Neural progenitor cell (in vitro differentiated cells): ENCODE measurements around the gene KCNE1. TPM values are rescaled to one million over a fixed set of nuclear protein-coding genes. Genes with fewer than 3 reads are reported as not detected.

ENCODE experiments used
- DNase-seq: peaks from one replicate; pipeline ENCODE4 v3.0.0-alpha.2; 2016; ENCODE audit warnings: low spot score
- H2AFZ ChIP-seq: fragments of 200-600 bp; sonication (generic); replicated peaks from 2 replicates; pipeline ENCODE4 v1.6.1; 2016; ENCODE audit warnings: antibody characterized with exemption
- H3F3A ChIP-seq: fragments of 200-600 bp; sonication (generic); 2 replicates; pipeline ENCODE4 v1.6.1; 2016; ENCODE audit warnings: antibody characterized with exemption, low read depth
- H3K27ac ChIP-seq: fragments of 200-600 bp; sonication (generic); 2 replicates; pipeline ENCODE4 v1.5.1; 2016; ENCODE audit warnings: mild to moderate bottlenecking
- H3K27me3 ChIP-seq: fragments of 200-600 bp; sonication (generic); 2 replicates; pipeline ENCODE4 v1.6.1; 2016; ENCODE audit warnings: mild to moderate bottlenecking, moderate library complexity
- H3K36me3 ChIP-seq: fragments of 200-600 bp; sonication (generic); 2 replicates; pipeline ENCODE4 v1.5.1; 2016
- H3K4me1 ChIP-seq: fragments of 200-600 bp; sonication (generic); 2 replicates; pipeline ENCODE4 v1.6.1; 2016; ENCODE audit warnings: mixed run types
- H3K4me2 ChIP-seq: fragments of 200-600 bp; sonication (generic); 2 replicates; pipeline ENCODE4 v1.6.1; 2016
- H3K4me3 ChIP-seq: fragments of 200-600 bp; sonication (generic); 2 replicates; pipeline ENCODE4 v1.5.1; 2016
- H3K79me2 ChIP-seq: fragments of 200-600 bp; sonication (generic); 2 replicates; pipeline ENCODE4 v1.6.1; 2016; ENCODE audit warnings: low read depth
- H3K9ac ChIP-seq: fragments of 200-600 bp; sonication (generic); 2 replicates; pipeline ENCODE4 v1.6.1; 2016
- H3K9me3 ChIP-seq: fragments of 200-600 bp; sonication (generic); 2 replicates; pipeline ENCODE4 v1.5.1; 2016; ENCODE audit warnings: low read depth
- H4K20me1 ChIP-seq: fragments of 200-600 bp; sonication (generic); 2 replicates; pipeline ENCODE4 v1.6.1; 2016; ENCODE audit warnings: low read depth
- H3K27ac Mint-ChIP-seq: 3 replicates; pipeline ENCODE4 v1.8.0; 2021; ENCODE audit warnings: mixed read lengths
- H3K27me3 Mint-ChIP-seq: 2 replicates; pipeline ENCODE4 v1.8.0; 2022; ENCODE audit warnings: low read depth, mild to moderate bottlenecking, inconsistent platforms, moderate library complexity, mixed read lengths; ENCODE audit not compliant: insufficient read depth
- H3K36me3 Mint-ChIP-seq: 3 replicates; pipeline ENCODE4 v1.8.0; 2021; ENCODE audit warnings: mixed read lengths
- H3K4me1 Mint-ChIP-seq: 3 replicates; pipeline ENCODE4 v1.8.0; 2021; ENCODE audit warnings: mixed read lengths
- H3K4me3 Mint-ChIP-seq: 3 replicates; pipeline ENCODE4 v1.8.0; 2021; ENCODE audit warnings: mild to moderate bottlenecking, moderate library complexity, mixed read lengths
- H3K9me3 Mint-ChIP-seq: 3 replicates; pipeline ENCODE4 v1.8.0; 2020; ENCODE audit warnings: mixed read lengths
- EZH2 ChIP-seq: fragments of 200-600 bp; sonication (generic); IDR thresholded peaks from 2 replicates; pipeline ENCODE4 v1.6.1; 2017; ENCODE audit warnings: antibody characterized with exemption, mild to moderate bottlenecking, moderate library complexity
- EZH2phosphoT487 ChIP-seq: fragments of 200-600 bp; sonication (generic); IDR thresholded peaks from 2 replicates; pipeline ENCODE4 v1.6.1; 2017; ENCODE audit warnings: antibody characterized with exemption
- total RNA-seq: library from RNA; depleted of rRNA; stranded (reverse); fragments of >200 nt; gene quantifications from 2 replicates; pipeline ENCODE4 v1.2.3, GENCODE V29; 2015; ENCODE audit warnings: low replicate concordance
- TF ChIP-seq, protein P1 (sequence below): fragments of 200-600 bp; sonication (generic); IDR thresholded peaks from 2 replicates; pipeline ENCODE4 v1.5.1; 2017; ENCODE audit warnings: antibody characterized with exemption, mild to moderate bottlenecking

Gene KCNE1
- total RNA-seq, 1 donor from 2014 or later = not detected

DNA sequence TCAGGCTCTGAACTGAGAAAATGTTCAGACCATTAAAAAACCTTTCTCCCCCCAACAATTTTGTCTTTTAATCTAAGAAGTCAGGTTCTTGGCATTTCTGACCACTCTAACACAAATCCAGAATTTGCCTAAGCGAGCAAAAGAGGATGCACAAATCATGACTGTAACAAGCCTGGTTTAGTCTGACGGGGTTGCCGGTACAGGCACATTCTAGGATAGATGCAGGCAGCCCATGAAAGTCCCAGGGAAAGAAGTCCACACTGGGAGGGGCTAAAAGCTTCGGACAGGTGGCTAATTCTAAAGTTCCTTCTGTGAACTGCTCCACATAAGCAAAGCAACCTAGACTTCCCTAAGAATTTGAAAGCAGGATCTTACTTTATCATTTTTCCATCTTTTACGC is 48.0 kb upstream of the KCNE1 start:
- peak overlapping the region; percentile 28 for H3K4me2 ChIP-seq
- H3K27me3 ChIP-seq = no peaks in the 10 kb centered on the region
- H3K79me2 ChIP-seq = no peaks in the 10 kb centered on the region
- H3K27me3 Mint-ChIP-seq = no peaks in the 10 kb centered on the region
- no peaks in the 10 kb centered on the region for H3K36me3 ChIP-seq
- no peak overlapping the region for H3K27ac Mint-ChIP-seq
- H3K4me1 ChIP-seq = peaks cover 17% of the 10 kb centered on the region
- H3K9me3 ChIP-seq = no peaks in the 10 kb centered on the region
- H4K20me1 ChIP-seq = no peaks in the 10 kb centered on the region
- TF ChIP-seq EZH2phosphoT487 (no peak), EZH2 (no peak)
- TF ChIP-seq, protein P1, sequence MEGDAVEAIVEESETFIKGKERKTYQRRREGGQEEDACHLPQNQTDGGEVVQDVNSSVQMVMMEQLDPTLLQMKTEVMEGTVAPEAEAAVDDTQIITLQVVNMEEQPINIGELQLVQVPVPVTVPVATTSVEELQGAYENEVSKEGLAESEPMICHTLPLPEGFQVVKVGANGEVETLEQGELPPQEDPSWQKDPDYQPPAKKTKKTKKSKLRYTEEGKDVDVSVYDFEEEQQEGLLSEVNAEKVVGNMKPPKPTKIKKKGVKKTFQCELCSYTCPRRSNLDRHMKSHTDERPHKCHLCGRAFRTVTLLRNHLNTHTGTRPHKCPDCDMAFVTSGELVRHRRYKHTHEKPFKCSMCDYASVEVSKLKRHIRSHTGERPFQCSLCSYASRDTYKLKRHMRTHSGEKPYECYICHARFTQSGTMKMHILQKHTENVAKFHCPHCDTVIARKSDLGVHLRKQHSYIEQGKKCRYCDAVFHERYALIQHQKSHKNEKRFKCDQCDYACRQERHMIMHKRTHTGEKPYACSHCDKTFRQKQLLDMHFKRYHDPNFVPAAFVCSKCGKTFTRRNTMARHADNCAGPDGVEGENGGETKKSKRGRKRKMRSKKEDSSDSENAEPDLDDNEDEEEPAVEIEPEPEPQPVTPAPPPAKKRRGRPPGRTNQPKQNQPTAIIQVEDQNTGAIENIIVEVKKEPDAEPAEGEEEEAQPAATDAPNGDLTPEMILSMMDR = no peak
- H3K4me3 ChIP-seq = no peak overlapping the region
- peaks cover 3% of the 10 kb centered on the region for H3F3A ChIP-seq
- no peak overlapping the region for H3K27ac ChIP-seq
- peaks cover 8% of the 10 kb centered on the region for H3K9me3 Mint-ChIP-seq
- DNase-seq = no peak
- H3K4me3 Mint-ChIP-seq = no peak overlapping the region
- peaks cover 4% of the 10 kb centered on the region for H3K4me1 Mint-ChIP-seq
- no peak overlapping the region for H2AFZ ChIP-seq
- H3K9ac ChIP-seq = no peak overlapping the region
- H3K36me3 Mint-ChIP-seq = no peaks in the 10 kb centered on the region

DNA sequence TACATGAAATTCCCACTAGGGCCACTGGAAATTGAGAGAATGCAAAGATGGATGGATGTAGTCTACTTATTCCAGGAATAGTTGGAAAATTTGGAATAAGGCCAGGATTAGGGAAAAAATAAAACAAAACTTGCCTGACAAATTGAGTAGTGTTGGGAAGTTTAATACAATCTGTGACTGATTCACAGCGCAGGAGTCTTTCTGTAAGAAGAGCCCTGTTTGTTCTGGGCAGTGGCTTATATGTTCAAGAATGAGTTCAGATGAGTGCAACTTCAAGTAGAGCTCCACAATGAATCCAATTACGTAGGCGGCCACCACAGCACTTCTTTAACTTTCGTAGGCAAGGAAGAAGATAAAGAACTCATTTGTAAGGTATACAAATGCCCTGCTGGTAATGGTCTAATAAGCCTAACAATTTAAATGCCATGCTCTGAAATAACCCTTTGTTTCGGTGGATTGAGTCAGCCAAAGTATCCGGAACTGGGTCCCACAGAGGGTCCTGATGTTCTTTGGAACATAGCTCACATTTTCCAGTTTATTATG is 47.1 kb upstream of the KCNE1 start:
- Histone ChIP-seq H4K20me1 (no peaks in the 10 kb centered on the region), H2AFZ (no peak overlapping the region), H3K9ac (no peak overlapping the region), H3K36me3 (no peaks in the 10 kb centered on the region), H3K4me2 (peak overlapping the region; percentile 28), H3K27ac (no peak overlapping the region), H3K79me2 (no peaks in the 10 kb centered on the region), H3K4me1 (peaks cover 17% of the 10 kb centered on the region), H3K4me3 (no peak overlapping the region), H3K27me3 (no peaks in the 10 kb centered on the region), H3F3A (peaks cover 3% of the 10 kb centered on the region), H3K9me3 (peaks cover 4% of the 10 kb centered on the region)
- H3K27me3 Mint-ChIP-seq = no peaks in the 10 kb centered on the region
- H3K4me3 Mint-ChIP-seq = no peak overlapping the region
- H3K9me3 Mint-ChIP-seq = peaks cover 15% of the 10 kb centered on the region
- peaks cover 3% of the 10 kb centered on the region for H3K36me3 Mint-ChIP-seq
- H3K4me1 Mint-ChIP-seq = peaks cover 4% of the 10 kb centered on the region
- no peak for DNase-seq
- no peak overlapping the region for H3K27ac Mint-ChIP-seq
- TF ChIP-seq, protein P1 = no peak

DNA sequence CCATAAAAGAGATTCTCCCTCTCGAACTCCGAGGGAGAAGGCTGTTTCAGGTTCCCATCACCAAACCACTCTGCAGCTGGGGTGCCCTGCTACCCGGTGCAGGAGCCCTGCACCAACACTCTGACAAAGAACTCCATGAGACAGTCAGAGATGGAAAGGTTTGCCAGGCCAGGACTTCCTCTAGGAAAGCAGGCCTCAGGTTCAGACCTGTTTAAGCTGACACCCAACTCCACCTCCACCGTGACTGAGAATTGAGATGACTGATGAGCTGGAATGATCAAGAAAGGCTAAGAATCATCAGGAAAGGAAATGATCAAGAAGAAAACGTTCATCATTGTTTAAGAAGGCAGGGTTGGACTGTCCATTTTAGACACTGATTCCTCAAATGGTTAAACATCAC is 46.2 kb upstream of the KCNE1 start:
- no peak overlapping the region for H3K9ac ChIP-seq
- peaks cover 21% of the 10 kb centered on the region for H3K4me1 ChIP-seq
- Mint-ChIP-seq H3K9me3 (peaks cover 17% of the 10 kb centered on the region), H3K36me3 (peaks cover 3% of the 10 kb centered on the region), H3K4me1 (peaks cover 4% of the 10 kb centered on the region), H3K4me3 (no peak overlapping the region), H3K27ac (no peak overlapping the region), H3K27me3 (no peaks in the 10 kb centered on the region)
- H3K4me2 ChIP-seq = no peak overlapping the region
- H3K9me3 ChIP-seq = peaks cover 8% of the 10 kb centered on the region
- no peak overlapping the region for H3K4me3 ChIP-seq
- no peaks in the 10 kb centered on the region for H3K27me3 ChIP-seq
- H3K79me2 ChIP-seq = no peaks in the 10 kb centered on the region
- no peaks in the 10 kb centered on the region for H3K36me3 ChIP-seq
- no peaks in the 10 kb centered on the region for H4K20me1 ChIP-seq
- no peak overlapping the region for H2AFZ ChIP-seq
- DNase-seq = no peak
- no peak overlapping the region for H3K27ac ChIP-seq
- peaks cover 3% of the 10 kb centered on the region for H3F3A ChIP-seq
- TF ChIP-seq EZH2 (no peak), EZH2phosphoT487 (no peak)
- TF ChIP-seq, protein P1 = no peak
